Stimulated activated CD8-positive, alpha-beta memory T cell treated with anti-CD3 and anti-CD28 coated beads, Interleukin-15, amount 100 ng/mL, for 1 hour (primary cell): ENCODE results near the gene GTF2H3.
A peak's percentile ranks its signal among the peaks of the same experiment; 100 is the strongest.

ENCODE experiments used
- DNase-seq: peaks from one replicate; pipeline ENCODE4 v3.0.0-alpha.2; 2020; ENCODE audit warnings: low read depth

Gene GTF2H3

DNA sequence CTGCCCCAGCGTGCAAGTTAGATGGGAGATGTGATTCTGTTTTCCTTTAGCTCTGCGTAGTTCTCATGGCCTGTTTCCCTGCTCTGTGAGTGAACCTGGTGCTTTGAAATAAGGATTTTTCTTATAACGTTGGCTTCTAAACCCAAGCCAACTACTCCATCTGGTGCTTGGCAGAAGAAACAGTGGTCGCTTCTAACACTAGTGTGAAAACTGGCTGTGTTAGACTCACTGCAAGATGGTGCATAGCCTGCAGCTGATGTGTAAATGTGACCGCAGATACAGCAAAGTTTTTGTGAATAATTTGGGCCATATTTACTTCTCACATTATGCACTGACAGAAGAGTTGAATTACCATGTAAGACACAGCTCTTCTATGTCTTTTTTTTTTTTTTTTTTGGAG, 12.2 kb downstream of the GTF2H3 start:
- DNase-seq = no peak

DNA sequence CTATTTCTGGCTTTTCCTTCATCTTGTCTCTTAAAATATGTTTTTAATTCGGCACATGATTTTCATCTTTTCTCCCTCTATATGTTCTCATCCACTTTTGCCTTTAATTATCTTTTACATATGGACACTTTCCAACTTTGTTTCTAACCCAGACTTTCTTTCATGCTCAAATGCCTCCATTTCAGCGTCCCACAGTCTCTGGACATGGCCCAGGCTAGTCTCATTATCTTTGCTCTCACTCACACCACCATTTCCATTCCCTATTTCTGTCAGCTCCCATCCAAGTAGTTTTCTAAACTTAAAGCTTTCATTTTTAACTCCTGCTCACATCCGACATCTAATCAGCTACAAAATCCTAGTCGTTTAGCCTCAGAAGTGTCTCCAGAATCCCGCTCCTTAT, 14.8 kb downstream of the GTF2H3 start:
- DNase-seq = no peak

DNA sequence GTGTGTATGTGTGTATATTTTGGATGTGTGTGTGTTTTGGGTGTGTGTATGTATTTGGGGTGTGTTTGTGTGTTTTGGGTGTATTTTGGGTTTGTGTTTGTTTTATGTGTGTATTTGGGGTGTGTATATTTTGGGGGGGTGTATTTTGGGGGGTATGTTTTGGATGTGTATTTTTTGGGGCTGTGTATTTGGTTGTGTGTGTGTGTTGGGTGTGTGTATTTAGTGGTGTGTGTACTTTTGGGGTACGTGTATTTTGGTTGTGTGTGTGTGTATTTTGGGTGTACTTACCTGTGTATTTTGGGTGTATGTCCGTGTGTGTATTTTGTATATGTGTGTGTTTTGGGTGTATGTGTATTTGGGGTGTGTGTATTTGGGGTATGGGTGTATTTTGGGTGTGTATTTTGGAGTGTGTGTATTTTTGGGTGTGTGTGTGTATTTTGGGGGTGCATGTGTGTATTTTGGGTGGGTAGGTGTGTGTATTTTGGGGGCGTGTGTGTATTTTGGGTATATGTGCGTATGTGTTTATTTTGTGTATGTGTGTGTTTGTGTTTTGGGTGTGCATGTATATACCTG, 20.6 kb downstream of the GTF2H3 start:
- no peak for DNase-seq

DNA sequence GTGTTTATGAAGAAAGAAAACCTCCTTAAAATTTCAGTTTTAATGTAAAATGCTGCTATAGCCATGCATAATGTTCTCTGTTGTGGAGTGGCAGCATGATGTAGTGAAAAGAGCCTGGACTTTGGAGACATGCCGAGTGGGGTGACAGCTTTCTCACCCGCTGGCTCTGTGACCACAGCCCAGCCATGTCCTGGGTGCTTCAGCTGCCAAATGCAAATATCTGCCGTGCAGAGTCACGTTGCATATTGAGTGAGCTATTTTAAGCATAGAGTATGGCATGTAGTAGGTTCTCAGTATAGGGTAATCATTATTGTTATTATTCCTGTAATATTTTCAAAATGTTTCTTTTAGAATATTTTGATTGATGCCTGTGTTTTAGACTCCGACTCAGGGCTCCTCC, 21.8 kb downstream of the GTF2H3 start:
- DNase-seq = no peak

DNA sequence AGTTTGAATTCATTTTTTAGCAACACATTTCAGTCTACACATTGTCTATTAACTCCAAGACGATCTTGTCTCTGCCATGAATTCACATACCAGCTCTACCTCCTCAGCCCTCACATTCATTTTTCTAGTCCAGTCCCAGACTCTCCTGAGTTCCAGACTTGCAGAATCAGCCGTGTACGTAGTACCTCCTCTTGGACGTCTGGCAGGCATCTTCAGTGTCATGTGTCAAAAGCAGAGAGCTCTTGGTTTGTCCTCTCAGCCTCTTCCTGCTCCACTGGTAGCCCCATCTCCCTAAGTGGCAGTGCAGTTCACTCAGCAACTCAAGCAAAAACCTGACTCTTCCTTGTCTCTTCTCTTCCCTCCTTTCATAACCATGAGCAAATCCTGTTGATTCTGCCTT, 22.8 kb downstream of the GTF2H3 start:
- DNase-seq = no peak

DNA sequence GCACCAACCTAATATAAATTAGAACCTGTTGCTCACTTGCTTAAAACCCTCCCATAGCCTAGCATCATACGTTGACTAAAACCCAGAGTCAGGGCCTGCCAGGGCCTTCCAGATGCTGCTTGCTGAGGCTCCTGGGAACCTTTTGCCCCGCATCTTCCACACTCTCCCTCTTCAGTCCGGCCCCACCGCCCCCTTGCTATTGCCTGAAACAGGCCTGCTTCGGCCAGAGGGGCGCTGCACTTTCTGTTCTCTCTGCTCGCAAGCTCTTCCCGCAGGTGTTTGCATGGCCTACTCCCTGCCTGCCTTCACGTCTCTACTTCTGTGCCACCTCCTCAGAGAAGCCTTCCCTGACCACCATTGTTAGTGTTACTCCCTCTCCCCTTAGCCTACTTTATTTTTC, 23.6 kb downstream of the GTF2H3 start:
- no peak for DNase-seq

DNA sequence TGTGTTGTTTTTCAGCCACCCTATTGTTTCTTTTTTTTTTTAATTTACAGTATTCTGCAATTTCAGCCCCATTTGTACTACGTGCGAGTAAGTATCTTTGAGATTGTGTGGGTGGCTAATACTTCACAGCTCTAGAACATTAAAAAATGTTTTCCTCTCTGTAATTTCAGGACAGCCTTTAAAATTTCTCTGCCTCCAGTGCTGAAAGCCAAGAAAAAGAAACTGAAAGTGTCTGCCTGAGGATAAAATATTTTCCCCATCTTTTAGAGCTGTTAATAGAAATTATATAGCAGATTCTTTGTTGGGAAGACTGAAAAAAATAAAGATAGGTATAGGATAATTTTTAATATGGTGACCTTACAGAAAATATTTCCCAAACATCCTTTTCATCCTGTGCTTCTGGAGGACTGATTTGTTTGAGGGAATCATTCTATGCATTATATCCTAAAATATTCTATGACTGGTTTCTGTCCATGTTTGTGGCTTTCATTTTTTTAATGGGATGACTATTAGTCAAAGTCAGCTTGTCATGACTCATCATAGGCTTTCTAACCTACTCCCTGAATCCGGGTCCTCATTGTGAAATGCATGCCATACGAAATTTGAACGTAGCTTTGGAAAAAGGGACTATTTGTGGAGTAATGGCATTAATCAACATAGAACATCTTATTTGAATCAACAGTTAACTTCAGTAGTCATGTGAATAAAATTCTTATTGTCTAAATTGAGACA, 26.5 kb downstream of the GTF2H3 start:
- DNase-seq = no peak

DNA sequence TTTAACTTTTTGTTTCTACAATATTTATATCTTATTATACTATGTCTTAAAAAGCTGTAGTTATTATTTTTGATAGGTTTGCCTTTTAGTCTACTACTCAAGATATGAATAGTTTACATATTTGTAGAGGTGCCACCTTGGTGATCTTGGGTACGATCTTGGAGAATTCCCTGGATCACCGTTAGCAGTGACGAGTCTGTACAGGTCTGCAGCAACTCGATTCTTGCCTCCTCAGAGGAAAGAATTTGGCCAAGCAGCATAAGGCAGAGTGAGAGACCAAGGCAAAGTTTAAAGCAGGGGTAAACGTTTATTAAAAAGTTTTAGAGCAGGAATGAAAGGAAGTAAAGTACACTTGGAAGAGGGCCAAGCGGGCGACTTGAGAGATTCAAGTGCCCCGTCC, 34.1 kb downstream of the GTF2H3 start:
- DNase-seq = no peak

DNA sequence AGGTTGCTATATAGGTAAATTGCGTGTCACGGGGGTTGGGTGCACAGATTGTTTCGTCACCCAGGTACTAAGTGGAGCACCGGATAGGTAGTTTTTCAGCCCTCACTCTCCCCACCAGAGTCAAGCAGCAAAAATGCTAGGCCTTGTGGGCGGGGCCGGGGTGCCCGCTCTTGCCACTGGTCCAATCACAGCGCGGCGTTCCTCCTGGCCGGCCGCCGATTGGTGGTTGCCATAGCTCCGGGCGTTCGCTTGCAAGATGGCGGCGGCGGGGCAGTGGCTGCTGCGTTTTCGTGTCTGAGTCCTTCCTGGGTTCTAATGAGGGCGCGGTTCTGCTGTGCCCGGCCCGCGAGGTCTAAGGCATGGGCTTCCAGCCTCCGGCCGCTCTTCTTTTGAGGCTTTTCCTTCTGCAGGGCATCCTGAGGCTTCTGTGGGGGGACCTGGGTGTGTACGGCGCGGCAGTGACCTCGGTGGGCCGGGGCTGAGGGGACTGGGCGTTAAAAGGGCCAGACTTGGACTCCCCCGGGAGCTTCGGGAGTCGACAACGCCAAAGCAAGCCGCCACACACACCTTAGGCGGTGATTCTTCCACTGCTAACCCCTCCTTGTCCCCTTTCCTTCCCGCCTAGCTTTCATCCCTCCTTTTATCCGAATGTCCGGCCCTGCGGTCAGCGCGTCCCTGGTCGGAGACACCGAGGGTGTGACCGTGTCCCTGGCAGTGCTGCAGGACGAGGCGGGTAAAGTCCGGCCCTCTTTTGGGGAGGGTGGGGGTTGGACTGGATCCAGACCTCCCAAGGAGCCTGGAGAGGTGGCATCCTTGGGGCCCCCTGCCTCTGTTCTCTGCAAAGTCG, 37.5 kb downstream of the GTF2H3 start, which contains the start of gene TCTN2:
TCTN2 (plus strand) TSS at position 232 of the 847 bp plus-strand sequence; CDS start at position 360, 128 bp downstream.
- peak; percentile 88 for DNase-seq

DNA sequence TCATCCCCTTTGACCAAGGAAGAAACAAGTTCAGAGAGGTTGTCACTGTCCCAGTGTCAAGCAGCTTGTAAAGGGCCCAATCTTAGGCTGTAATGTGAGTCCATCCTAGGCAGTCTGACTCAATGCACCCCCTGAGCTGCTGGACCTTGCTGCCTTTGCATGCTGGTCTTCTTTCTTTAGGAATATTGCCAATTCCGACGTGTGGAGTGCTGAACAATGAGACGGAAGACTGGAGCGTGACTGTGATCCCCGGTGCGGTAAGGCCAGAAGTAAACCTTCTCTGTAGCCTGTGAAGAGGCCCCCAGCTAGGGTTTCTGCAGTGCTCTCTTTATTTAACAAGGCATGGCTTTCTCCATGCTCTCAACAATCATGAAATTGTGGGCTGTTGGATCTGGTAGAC, 38.2 kb downstream of the GTF2H3 start:
- DNase-seq = no peak

DNA sequence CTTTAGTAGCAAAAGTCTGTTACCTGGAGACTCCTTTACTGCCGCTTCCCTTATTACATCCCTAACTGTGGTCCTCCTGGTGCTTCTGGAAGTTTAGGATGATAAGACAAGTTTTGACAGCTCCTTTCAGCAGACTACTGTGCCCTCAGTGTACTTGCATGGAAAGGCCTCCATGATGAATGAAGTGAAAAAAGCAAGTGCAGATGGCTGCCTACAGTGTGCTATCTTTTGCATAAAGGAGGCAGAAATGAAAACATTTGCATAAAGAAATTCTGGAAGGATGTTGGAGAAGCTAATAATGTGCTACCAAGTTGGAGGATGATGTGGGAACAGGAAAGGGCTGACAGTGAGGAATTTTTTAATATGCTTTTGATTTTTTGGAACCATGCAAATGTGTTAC, 41.8 kb downstream of the GTF2H3 start:
- no peak for DNase-seq

DNA sequence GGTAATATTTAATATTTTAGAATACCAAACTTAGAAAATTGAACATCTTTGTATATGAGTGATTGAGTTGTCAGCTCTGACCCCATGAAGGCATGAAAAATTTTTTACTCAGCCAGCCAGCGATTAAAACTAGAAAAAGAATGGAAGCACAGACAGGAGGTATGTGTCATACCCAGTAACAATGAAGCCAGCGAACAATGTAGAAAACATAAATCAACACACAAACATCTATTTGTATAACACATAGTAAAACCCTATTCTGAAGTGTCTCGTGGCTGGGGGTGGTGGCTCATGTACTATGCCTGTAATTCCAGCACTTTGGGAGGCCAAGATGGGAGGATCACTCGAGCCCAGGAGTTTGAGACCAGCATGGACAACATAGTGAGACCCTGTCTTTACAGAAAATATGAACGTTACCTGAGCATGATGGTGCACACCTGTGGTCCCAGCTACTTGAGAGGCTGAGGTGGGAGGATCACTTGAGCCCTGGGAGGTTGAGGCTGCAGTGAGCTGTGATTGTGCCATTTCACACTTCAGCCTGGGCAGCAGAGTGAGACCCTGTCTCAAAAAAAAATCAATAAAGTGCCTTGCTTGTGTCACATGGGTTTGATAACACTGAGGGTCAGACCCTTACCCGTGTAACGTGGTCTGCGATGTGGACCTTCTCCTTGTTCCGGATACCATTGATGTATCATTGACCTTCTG, 43.1 kb downstream of the GTF2H3 start:
- no peak for DNase-seq

DNA sequence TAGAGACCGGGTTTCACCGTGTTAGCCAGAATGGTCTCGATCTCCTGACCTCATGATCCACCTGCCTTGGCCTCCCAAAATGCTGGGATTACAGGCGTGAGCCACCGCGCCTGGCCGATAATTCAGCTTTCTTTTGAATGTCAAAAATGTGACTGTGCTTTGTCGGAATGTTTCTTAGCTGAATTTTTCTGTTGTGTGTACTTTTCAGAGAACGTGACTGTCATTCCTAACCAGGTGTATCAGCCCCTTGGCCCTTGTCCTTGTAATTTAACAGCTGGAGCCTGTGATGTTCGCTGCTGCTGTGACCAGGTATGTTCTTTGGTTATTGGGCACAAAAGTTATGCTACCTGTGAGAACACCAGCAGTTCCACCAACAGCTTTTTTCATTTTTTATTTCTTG, 45.4 kb downstream of the GTF2H3 start:
- no peak for DNase-seq

DNA sequence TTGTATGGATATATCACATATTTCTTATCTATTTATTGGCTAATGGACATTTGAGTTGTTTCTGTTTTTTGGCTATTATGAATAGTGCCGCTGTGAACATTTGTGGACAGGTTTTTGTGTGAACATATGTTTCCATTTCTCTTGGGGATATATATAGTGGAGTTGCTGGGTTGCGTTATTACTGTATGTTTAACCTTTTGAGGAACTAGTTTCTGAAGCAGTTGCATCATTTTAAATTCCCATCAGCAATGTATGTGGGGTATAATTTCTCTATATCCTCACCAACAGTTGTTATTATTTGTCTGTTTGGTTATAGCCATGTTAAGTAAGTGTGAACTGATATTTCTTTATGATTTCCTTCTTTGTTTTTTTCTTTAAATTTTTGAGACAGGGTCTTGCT, 48.0 kb downstream of the GTF2H3 start:
- DNase-seq = no peak

DNA sequence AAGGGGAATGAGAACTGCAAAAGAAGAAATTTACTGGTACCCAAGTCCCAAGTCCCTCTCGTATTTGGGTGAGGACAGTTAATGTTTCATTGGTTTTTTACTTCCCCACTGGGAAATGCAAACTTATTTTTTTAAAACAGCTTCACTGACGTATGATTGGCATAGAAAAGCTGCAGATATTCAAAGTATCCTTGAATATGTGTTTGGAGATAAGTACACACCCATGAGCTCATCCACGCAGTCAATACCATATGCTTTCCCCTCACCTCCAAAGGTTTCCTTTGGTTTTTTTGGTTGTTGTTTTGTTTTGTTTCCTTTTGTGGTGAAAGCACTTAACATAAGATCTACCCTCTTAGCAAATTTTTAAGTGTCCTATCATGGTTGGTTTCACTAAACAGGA, 50.3 kb downstream of the GTF2H3 start:
- no peak for DNase-seq

DNA sequence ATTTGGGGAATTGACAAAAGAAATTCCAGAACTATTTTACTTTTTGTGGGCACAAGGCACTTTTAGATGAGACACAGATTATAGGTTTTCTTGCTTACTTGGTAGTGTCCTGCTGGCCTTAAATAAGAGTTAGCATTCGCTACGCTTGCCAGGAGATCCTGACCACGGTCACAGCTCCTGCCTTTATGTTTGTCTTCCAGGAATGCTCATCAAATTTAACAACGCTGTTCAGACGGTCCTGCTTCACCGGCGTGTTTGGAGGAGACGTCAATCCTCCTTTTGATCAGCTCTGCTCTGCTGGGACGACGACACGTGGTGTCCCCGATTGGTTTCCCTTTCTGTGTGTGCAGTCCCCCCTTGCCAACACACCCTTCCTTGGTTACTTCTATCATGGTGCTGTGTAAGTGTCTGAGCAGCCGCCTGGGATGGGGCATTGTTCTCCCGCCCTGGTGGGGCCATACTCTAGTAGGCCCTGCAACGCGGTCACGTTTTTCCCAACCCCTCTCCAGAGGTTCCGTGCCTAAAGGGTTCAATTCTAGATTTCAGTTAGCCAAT, 53.1 kb downstream of the GTF2H3 start:
- DNase-seq = no peak

DNA sequence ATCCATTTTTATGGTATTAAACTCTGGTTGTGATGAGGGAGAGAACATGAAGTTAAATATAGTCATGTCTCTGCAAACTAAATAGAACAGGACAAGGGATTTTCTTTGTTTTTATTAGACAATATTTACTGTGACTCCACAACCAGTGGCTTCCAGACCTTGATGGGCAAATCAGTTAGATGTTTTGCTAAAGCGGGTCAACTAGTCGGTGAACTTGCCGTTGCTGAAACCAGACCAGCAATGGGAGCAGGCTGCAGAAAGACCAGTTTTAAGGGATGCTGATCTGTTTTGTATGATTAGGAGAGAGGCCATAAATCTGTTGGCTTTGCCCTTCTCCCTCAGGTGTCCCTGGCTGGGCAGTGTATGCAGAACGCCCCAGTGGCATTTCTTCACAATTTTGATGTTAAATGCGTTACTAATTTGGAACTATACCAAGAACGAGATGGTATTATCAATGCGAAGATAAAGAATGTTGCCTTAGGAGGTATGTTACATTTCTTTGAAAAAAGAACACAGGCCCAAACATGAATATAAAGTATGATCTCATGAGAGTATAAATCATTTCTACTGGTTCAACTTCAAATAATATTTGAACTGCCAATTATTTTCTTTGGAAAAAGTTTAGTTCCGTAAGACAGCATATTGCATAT, 56.7 kb downstream of the GTF2H3 start:
- DNase-seq = no peak

DNA sequence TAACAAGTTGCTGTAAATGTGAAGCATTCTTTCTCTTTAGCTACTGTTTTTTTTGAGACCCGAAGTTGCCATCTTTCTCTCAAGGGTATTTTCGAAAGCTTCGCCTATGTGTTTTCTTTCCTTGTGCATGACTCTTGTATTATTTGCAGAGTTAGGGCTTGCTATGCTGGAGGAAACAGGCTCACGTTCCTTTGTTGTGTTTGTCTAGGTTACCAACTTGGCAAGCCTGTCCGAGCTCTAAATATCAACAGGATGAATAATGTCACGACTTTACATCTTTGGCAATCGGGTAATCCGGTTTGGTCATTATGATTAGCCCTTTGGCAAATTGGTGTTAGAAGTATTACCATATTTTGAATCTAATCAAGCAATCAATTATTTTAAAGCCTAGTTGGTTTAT, 62.6 kb downstream of the GTF2H3 start:
- DNase-seq = no peak

DNA sequence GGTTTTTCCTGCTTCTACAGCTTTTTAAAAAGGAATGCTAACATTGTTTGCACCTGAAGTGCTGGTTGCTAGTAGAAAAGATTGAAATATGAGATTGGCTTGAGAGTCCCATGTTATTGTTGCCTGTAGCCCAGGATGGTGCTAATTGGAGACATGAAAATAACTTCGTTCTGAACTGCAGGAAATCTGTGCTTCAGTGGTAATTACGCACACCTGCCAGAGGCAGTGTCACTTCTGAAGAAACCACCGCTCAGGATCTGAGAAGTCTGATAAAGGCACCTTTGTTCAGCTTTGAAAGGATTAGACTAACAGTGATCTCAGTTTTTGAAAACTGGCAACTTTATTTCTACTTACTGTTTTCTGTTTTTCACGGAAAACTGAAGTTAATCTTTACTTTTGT, 63.0 kb downstream of the GTF2H3 start:
- no peak for DNase-seq

DNA sequence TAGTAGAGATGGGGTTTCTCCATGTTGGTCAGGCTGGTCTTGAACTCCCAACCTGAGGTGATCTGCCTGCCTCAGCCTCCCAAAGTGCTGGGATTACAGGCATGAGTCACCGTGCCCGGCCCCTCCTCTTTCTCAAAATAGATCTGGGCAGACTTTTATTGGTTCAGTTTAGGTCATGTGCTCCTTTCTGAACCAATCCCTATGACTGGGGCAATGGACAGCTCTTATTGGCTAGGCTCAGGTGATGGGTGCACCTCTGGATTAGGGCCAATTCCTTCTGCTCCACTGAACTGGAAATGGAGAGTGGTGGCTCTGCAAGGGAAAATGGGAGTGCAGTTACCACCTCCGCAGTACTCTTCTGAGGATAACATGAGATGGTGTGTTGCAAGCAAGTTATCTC, 72.3 kb downstream of the GTF2H3 start:
- no peak for DNase-seq

DNA sequence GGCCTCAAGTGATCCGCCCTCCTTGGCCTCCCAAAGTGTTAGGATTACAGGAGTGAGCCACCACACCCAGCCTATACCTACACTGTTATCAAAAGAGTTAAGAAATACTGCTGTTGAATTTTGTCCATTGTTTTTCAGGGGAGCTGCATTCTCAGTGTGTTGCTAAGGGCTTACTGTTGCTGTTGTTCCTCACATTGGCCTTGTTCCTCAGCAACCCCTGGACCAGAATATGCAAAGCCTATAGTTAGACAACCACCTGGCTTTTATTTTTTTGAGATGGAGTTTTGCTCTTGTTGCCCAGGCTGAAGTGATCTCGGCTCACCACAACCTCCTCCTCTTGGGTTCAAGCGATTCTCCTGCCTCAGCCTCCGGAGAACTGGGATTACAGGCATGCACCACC, 73.8 kb downstream of the GTF2H3 start:
- no peak for DNase-seq
